HepG2 (cell line): ENCODE data around the gene CBX7. TPM values are rescaled to one million over a fixed set of nuclear protein-coding genes. Genes with fewer than 3 reads are reported as not detected.

ENCODE experiments used
- DNMT3B ChIP-seq: conservative IDR thresholded peaks from 2 replicates; pipeline ENCODE4 v1.6.1; 2016; ENCODE audit warnings: missing biosample characterization, control low read depth
- EHMT2 ChIP-seq: fragments of 200-600 bp; sonication (generic); IDR thresholded peaks from 2 replicates; pipeline ENCODE4 v1.7.0; 2017; ENCODE audit warnings: antibody characterized with exemption, low read depth, low read length, borderline replicate concordance
- ETV5 ChIP-seq: IDR thresholded peaks from 2 replicates; pipeline ENCODE4 v1.6.1; 2018; ENCODE audit warnings: missing biosample characterization, missing genetic modification reagents, inconsistent platforms, borderline replicate concordance
- GATAD1 ChIP-seq: IDR thresholded peaks from 2 replicates; pipeline ENCODE4 v1.6.1; 2016; ENCODE audit warnings: missing genetic modification reagents, missing compliant biosample characterization
- HMGA1 ChIP-seq: sonication (generic); formaldehyde crosslinking; conservative IDR thresholded peaks from 2 replicates; pipeline ENCODE4 v1.4.0; 2020; ENCODE audit warnings: missing genetic modification reagents
- HOXA5 ChIP-seq: sonication (generic); formaldehyde crosslinking; IDR thresholded peaks from 2 replicates; pipeline ENCODE4 v1.4.0; 2020; ENCODE audit warnings: missing genetic modification reagents
- NBN ChIP-seq: fragments of 450-650 bp; conservative IDR thresholded peaks from 2 replicates; pipeline ENCODE4 v1.6.1; 2017
- NR2F6 ChIP-seq, 2 experiments: IDR thresholded peaks; 2 replicates each; pipeline ENCODE4 v1.6.1; 2016; ENCODE audit warnings: antibody characterized with exemption in 1 of 2, mild to moderate bottlenecking in 1 of 2
- SMC3 ChIP-seq: IDR thresholded peaks from 2 replicates; pipeline ENCODE4 v1.6.1; 2011; ENCODE audit warnings: low read length, improper control_type of control experiment
- U2AF1 ChIP-seq: fragments of 200-400 bp; formaldehyde crosslinking; optimal IDR thresholded peaks from 2 replicates; pipeline ENCODE3; 2017; ENCODE audit warnings: mild to moderate bottlenecking, low read depth, low read length
- ZNF431 ChIP-seq: sonication (generic); formaldehyde crosslinking; IDR thresholded peaks from 2 replicates; pipeline ENCODE4 v1.9.0; 2022; ENCODE audit warnings: missing genetic modification reagents, low read depth, mild to moderate bottlenecking, borderline replicate concordance
- ZNF749 ChIP-seq: sonication (generic); formaldehyde crosslinking; IDR thresholded peaks from 2 replicates; pipeline ENCODE4 v1.8.0; 2022; ENCODE audit warnings: mild to moderate bottlenecking, missing genetic modification reagents, moderate library complexity, borderline replicate concordance
- polyA plus RNA-seq, 8 experiments: library from polyadenylated mRNA; depleted of rRNA in 3 of 8; stranded (reverse) in 7 of 8; unstranded in 1 of 8; fragments of >200 nt; fragmentation: Illumina TruSeq in 4 of 8; extraction: Trizol in 4 of 8; gene quantifications; 2 replicates each; pipeline versions ENCODE4 v1.2.1 to v1.2.3, GENCODE V29; 2011 to 2016; ENCODE audit warnings: low read depth in 4 of 8, missing spikeins in 1 of 8, mixed read lengths in 1 of 8; ENCODE audit not compliant: insufficient read depth in 1 of 8
- total RNA-seq, 5 experiments: library from RNA; depleted of rRNA; stranded (reverse); fragments of >200 nt; fragmentation: Illumina TruSeq; extraction: Trizol; gene quantifications; 2 replicates each; pipeline ENCODE4 v1.2.3, GENCODE V29; 2016; ENCODE audit warnings: low read depth in 1 of 5
- TF ChIP-seq, protein P1 (sequence below): sonication (generic); IDR thresholded peaks from 2 replicates; pipeline ENCODE4 v1.6.1; 2016; ENCODE audit warnings: low read depth, borderline replicate concordance
- TF ChIP-seq, protein P2 (sequence below): sonication (generic); formaldehyde crosslinking; IDR thresholded peaks from 2 replicates; pipeline ENCODE4 v1.4.0; 2020; ENCODE audit warnings: mild to moderate bottlenecking, missing genetic modification reagents, borderline replicate concordance
- TF ChIP-seq, protein P3 (sequence below): IDR thresholded peaks from 2 replicates; pipeline ENCODE4 v1.6.1; 2018; ENCODE audit warnings: missing genetic modification reagents
- TF ChIP-seq, protein P4 (sequence below): IDR thresholded peaks from 2 replicates; pipeline ENCODE4 v1.6.1; 2016; ENCODE audit warnings: control low read depth
- TF ChIP-seq, protein P5 (sequence below): sonication (generic); formaldehyde crosslinking; conservative IDR thresholded peaks from 2 replicates; pipeline ENCODE4 v1.8.0; 2022; ENCODE audit warnings: missing genetic modification reagents
- TF ChIP-seq, protein P6 (sequence below): sonication (generic); formaldehyde crosslinking; IDR thresholded peaks from 2 replicates; pipeline ENCODE4 v1.8.1; 2022; ENCODE audit warnings: low read depth, mild to moderate bottlenecking, missing genetic modification reagents
- TF ChIP-seq, protein P7 (sequence below): sonication (generic); formaldehyde crosslinking; IDR thresholded peaks from 2 replicates; pipeline ENCODE4 v1.5.1; 2020; ENCODE audit warnings: missing genetic modification reagents, mild to moderate bottlenecking, borderline replicate concordance

The CBX7 gene
- total and polyA plus RNA-seq, 2 of the 13 experiments (the other 11 are each of a cell fraction or from before 2014, with no cell fraction given) = 0.35 to 4.9 TPM

DNA sequence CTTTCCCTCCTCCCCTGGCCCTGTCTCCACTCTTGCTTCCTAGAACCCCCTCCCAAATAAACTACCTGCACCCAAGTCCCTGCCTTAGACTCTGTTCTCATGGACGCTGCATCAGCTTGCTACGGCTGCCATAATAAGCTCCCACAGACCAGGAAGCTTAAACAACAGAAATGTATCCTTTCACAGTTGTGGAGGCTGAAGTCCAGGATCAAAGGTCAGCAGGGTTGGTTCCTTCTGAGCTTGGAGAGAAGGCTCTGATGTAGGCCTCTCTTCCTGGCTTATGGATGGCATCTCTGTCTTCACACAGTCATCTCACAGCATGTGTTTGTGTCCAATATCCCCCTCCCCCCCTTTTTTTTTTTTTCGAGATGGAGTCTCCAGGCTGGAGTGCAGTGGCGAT lies 23.4 kb downstream of the CBX7 start (continued):
- TF ChIP-seq, protein P1, sequence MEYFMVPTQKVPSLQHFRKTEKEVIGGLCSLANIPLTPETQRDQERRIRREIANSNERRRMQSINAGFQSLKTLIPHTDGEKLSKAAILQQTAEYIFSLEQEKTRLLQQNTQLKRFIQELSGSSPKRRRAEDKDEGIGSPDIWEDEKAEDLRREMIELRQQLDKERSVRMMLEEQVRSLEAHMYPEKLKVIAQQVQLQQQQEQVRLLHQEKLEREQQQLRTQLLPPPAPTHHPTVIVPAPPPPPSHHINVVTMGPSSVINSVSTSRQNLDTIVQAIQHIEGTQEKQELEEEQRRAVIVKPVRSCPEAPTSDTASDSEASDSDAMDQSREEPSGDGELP = no peak
- TF ChIP-seq ETV5 (CRISPR knock-in tag) = peak; percentile 19; the same call in 1 of the 2 replicates
- TF ChIP-seq HMGA1 (CRISPR knock-in tag) = no peak
- TF ChIP-seq ZNF749 (CRISPR knock-in tag) = no peak
- no peak for TF ChIP-seq SMC3
- TF ChIP-seq EHMT2 = no peak
- no peak for TF ChIP-seq NBN
- no peak for TF ChIP-seq U2AF1
- no peak for TF ChIP-seq DNMT3B (CRISPR knock-in tag)
- TF ChIP-seq, protein P2, sequence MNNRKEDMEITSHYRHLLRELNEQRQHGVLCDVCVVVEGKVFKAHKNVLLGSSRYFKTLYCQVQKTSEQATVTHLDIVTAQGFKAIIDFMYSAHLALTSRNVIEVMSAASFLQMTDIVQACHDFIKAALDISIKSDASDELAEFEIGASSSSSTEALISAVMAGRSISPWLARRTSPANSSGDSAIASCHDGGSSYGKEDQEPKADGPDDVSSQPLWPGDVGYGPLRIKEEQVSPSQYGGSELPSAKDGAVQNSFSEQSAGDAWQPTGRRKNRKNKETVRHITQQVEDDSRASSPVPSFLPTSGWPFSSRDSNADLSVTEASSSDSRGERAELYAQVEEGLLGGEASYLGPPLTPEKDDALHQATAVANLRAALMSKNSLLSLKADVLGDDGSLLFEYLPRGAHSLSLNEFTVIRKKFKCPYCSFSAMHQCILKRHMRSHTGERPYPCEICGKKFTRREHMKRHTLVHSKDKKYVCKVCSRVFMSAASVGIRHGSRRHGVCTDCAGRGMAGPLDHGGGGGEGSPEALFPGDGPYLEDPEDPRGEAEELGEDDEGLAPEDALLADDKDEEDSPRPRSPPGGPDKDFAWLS = no peak
- TF ChIP-seq, protein P3, sequence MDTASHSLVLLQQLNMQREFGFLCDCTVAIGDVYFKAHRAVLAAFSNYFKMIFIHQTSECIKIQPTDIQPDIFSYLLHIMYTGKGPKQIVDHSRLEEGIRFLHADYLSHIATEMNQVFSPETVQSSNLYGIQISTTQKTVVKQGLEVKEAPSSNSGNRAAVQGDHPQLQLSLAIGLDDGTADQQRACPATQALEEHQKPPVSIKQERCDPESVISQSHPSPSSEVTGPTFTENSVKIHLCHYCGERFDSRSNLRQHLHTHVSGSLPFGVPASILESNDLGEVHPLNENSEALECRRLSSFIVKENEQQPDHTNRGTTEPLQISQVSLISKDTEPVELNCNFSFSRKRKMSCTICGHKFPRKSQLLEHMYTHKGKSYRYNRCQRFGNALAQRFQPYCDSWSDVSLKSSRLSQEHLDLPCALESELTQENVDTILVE (CRISPR knock-in tag) = no peak
- 0 out of 2 replicates have a peak, but pooled peaks have one; percentile 21 for TF ChIP-seq GATAD1
- TF ChIP-seq, protein P4, sequence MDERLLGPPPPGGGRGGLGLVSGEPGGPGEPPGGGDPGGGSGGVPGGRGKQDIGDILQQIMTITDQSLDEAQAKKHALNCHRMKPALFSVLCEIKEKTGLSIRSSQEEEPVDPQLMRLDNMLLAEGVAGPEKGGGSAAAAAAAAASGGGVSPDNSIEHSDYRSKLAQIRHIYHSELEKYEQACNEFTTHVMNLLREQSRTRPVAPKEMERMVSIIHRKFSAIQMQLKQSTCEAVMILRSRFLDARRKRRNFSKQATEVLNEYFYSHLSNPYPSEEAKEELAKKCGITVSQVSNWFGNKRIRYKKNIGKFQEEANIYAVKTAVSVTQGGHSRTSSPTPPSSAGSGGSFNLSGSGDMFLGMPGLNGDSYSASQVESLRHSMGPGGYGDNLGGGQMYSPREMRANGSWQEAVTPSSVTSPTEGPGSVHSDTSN (CRISPR knock-in tag) = no peak
- TF ChIP-seq, protein P5, sequence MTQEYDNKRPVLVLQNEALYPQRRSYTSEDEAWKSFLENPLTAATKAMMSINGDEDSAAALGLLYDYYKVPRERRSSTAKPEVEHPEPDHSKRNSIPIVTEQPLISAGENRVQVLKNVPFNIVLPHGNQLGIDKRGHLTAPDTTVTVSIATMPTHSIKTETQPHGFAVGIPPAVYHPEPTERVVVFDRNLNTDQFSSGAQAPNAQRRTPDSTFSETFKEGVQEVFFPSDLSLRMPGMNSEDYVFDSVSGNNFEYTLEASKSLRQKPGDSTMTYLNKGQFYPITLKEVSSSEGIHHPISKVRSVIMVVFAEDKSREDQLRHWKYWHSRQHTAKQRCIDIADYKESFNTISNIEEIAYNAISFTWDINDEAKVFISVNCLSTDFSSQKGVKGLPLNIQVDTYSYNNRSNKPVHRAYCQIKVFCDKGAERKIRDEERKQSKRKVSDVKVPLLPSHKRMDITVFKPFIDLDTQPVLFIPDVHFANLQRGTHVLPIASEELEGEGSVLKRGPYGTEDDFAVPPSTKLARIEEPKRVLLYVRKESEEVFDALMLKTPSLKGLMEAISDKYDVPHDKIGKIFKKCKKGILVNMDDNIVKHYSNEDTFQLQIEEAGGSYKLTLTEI (CRISPR knock-in tag) = no peak
- no peak for TF ChIP-seq HOXA5
- no peak for TF ChIP-seq NR2F6 (IDR thresholded peaks at IDR 0.05)
- peak; percentile 58; the same call in 1 of the 2 replicates for TF ChIP-seq NR2F6 (CRISPR knock-in tag; IDR thresholded peaks at IDR 0.05)
- TF ChIP-seq, protein P6, sequence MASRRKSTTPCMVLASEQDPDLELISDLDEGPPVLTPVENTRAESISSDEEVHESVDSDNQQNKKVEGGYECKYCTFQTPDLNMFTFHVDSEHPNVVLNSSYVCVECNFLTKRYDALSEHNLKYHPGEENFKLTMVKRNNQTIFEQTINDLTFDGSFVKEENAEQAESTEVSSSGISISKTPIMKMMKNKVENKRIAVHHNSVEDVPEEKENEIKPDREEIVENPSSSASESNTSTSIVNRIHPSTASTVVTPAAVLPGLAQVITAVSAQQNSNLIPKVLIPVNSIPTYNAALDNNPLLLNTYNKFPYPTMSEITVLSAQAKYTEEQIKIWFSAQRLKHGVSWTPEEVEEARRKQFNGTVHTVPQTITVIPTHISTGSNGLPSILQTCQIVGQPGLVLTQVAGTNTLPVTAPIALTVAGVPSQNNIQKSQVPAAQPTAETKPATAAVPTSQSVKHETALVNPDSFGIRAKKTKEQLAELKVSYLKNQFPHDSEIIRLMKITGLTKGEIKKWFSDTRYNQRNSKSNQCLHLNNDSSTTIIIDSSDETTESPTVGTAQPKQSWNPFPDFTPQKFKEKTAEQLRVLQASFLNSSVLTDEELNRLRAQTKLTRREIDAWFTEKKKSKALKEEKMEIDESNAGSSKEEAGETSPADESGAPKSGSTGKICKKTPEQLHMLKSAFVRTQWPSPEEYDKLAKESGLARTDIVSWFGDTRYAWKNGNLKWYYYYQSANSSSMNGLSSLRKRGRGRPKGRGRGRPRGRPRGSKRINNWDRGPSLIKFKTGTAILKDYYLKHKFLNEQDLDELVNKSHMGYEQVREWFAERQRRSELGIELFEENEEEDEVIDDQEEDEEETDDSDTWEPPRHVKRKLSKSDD = no peak
- TF ChIP-seq, protein P7, sequence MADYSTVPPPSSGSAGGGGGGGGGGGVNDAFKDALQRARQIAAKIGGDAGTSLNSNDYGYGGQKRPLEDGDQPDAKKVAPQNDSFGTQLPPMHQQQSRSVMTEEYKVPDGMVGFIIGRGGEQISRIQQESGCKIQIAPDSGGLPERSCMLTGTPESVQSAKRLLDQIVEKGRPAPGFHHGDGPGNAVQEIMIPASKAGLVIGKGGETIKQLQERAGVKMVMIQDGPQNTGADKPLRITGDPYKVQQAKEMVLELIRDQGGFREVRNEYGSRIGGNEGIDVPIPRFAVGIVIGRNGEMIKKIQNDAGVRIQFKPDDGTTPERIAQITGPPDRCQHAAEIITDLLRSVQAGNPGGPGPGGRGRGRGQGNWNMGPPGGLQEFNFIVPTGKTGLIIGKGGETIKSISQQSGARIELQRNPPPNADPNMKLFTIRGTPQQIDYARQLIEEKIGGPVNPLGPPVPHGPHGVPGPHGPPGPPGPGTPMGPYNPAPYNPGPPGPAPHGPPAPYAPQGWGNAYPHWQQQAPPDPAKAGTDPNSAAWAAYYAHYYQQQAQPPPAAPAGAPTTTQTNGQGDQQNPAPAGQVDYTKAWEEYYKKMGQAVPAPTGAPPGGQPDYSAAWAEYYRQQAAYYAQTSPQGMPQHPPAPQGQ (CRISPR knock-in tag) = no peak
- TF ChIP-seq ZNF431 (CRISPR knock-in tag) = no peak
